Testis (tissue), 2 donors: Measurements from ENCODE around the gene HOXC12.

Experiments used
- POLR2A ChIP-seq: fragments of 450-650 bp; IDR thresholded peaks from one replicate; pipeline ENCODE4 v1.6.1; 2017; ENCODE audit warnings: antibody characterized with exemption, mild to moderate bottlenecking, moderate library complexity
- TF ChIP-seq, protein P1 (sequence below), 3 experiments: fragments of 450-650 bp in 2 of 3; fragments of 200-600 bp in 1 of 3; sonication (generic) in 1 of 3; IDR thresholded peaks; one replicate each; pipeline ENCODE4 v1.5.1; 2016 to 2019; ENCODE audit warnings: antibody characterized with exemption in 3 of 3, mild to moderate bottlenecking in 2 of 3, moderate library complexity in 1 of 3

DNA sequence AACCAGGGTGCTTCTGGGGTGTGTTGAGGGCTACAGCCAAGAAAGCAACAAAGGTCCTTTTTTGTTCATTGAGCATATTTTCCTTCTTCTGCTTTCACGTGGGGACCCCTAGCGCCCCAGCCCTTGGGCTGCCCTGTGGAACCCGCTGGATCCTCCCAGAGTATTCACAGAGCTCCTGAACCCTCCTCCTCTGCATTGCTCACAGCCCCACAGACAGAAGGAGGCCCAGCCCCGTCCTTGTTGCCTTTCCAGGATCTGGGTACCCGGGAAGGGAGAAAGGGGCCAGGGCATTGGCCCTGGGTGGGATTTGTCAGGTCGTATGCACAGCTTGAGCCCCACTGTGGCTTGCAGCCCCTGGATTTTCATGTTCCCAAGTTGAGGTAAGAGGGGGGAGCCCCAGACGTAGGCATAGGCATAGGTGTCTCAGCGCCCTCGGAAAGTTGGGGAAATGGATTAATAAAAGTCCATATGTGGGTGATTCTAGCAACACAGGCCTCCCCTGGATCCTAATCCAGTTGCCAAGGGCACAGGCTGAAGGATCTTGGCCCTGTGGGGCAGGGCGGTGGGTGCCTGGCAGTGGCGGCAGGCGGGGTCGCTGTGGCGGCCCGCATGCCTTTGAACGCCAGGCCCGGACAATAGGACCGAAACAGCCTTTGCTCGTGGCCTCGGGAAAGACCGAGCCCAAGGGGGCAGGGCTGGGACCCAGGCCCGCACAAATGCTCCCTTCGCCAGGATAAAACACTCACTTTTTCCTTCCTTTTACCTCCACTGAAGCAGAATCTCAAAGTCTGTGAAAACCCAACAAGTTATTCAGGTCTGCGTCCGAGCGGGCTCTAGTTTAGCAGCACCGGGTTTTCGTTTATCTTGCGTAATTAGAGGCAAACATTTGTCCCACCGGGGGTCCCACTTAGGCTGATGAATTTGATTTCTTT is 27.2 kb downstream of the HOXC12 start:
- no peak for TF ChIP-seq POLR2A
- TF ChIP-seq, protein P1, sequence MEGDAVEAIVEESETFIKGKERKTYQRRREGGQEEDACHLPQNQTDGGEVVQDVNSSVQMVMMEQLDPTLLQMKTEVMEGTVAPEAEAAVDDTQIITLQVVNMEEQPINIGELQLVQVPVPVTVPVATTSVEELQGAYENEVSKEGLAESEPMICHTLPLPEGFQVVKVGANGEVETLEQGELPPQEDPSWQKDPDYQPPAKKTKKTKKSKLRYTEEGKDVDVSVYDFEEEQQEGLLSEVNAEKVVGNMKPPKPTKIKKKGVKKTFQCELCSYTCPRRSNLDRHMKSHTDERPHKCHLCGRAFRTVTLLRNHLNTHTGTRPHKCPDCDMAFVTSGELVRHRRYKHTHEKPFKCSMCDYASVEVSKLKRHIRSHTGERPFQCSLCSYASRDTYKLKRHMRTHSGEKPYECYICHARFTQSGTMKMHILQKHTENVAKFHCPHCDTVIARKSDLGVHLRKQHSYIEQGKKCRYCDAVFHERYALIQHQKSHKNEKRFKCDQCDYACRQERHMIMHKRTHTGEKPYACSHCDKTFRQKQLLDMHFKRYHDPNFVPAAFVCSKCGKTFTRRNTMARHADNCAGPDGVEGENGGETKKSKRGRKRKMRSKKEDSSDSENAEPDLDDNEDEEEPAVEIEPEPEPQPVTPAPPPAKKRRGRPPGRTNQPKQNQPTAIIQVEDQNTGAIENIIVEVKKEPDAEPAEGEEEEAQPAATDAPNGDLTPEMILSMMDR (IDR thresholded peaks at IDR 0.05), result no peak
